ENCODE results near the gene RPL23. TPM values are rescaled to one million over a fixed set of nuclear protein-coding genes. Genes with fewer than 3 reads are reported as not detected.

RPL23 gene
- total RNA-seq, 1 experiment from 2014 or later = 1,110 TPM

GRCh38 chr17:38885044-38885727 lies 31.7 kb upstream of the RPL23 start:
- ATAC-seq (no peak), DNase-seq (no peak)
- ChIA-PET CTCF (no interaction called here), POLR2A (ENCODE audit: unreplicated experiment) (no interaction called here)
- no peak overlapping the region for H3K27ac ChIP-seq (ENCODE audit: low read length)
- H3K4me1 ChIP-seq (ENCODE audit: insufficient read depth, low read length) = peaks cover 14% of the 10 kb centered on the region
- no peaks in the 10 kb centered on the region for H4K20me1 ChIP-seq (ENCODE audit: low read length)
- no peaks in the 10 kb centered on the region for H3F3A ChIP-seq (ENCODE audit: low read length, unreplicated experiment)
- H3K9me3 ChIP-seq (ENCODE audit: low read length) = no peaks in the 10 kb centered on the region
- H2AFZ ChIP-seq (ENCODE audit: low read length) = no peak overlapping the region
- H3K4me2 ChIP-seq (ENCODE audit: low read length) = no peak overlapping the region
- H3K4me3 ChIP-seq (ENCODE audit: low read length) = no peak overlapping the region
- intact Hi-C loops (cut with micrococcal nuclease) = no loop called here
- no peaks in the 10 kb centered on the region for H3K9me2 ChIP-seq (replicated peaks; ENCODE audit: low read length)
- H3K79me2 ChIP-seq (ENCODE audit: low read length) = peaks cover 67% of the 10 kb centered on the region
- BruUV-seq (replicated peaks) = no TSS peak
- H3K27me3 ChIP-seq (ENCODE audit: low read length) = no peaks in the 10 kb centered on the region
- TF ChIP-seq EZH2phosphoT487 (IDR thresholded peaks at IDR 0.05; ENCODE audit: borderline replicate concordance, low read length) (no peak), EZH2 (IDR thresholded peaks at IDR 0.05; ENCODE audit: low read length, unreplicated experiment) (no peak)
- peaks cover 10% of the 10 kb centered on the region; the same call in 1 of the 2 replicates for H3K36me3 ChIP-seq (ENCODE audit: low read depth, low read length)
- no peak overlapping the region for H3K9ac ChIP-seq (ENCODE audit: low read length)

GRCh38 chr17:38883592-38884526 lies 30.3 kb upstream of the RPL23 start:
- CTCF ChIA-PET = no interaction called here
- Histone ChIP-seq H3K4me3 (ENCODE audit: low read length) (no peak overlapping the region), H3F3A (ENCODE audit: low read length, unreplicated experiment) (no peaks in the 10 kb centered on the region), H4K20me1 (ENCODE audit: low read length) (no peaks in the 10 kb centered on the region), H3K4me1 (ENCODE audit: insufficient read depth, low read length) (peaks cover 26% of the 10 kb centered on the region), H3K9ac (ENCODE audit: low read length) (no peak overlapping the region), H2AFZ (ENCODE audit: low read length) (no peak overlapping the region), H3K9me2 (replicated peaks; ENCODE audit: low read length) (no peaks in the 10 kb centered on the region), H3K79me2 (ENCODE audit: low read length) (peaks cover 68% of the 10 kb centered on the region), H3K9me3 (ENCODE audit: low read length) (no peaks in the 10 kb centered on the region), H3K27ac (ENCODE audit: low read length) (no peak overlapping the region), H3K36me3 (ENCODE audit: low read depth, low read length) (peaks cover 10% of the 10 kb centered on the region; the same call in 1 of the 2 replicates), H3K4me2 (ENCODE audit: low read length) (no peak overlapping the region), H3K27me3 (ENCODE audit: low read length) (no peaks in the 10 kb centered on the region)
- no TSS peak for BruUV-seq (replicated peaks)
- intact Hi-C loops (cut with micrococcal nuclease) = no loop called here
- no peak for ATAC-seq
- no peak for DNase-seq
- TF ChIP-seq EZH2phosphoT487 (IDR thresholded peaks at IDR 0.05; ENCODE audit: borderline replicate concordance, low read length) (no peak), EZH2 (IDR thresholded peaks at IDR 0.05; ENCODE audit: low read length, unreplicated experiment) (no peak)
- TF ChIP-seq, protein P1, sequence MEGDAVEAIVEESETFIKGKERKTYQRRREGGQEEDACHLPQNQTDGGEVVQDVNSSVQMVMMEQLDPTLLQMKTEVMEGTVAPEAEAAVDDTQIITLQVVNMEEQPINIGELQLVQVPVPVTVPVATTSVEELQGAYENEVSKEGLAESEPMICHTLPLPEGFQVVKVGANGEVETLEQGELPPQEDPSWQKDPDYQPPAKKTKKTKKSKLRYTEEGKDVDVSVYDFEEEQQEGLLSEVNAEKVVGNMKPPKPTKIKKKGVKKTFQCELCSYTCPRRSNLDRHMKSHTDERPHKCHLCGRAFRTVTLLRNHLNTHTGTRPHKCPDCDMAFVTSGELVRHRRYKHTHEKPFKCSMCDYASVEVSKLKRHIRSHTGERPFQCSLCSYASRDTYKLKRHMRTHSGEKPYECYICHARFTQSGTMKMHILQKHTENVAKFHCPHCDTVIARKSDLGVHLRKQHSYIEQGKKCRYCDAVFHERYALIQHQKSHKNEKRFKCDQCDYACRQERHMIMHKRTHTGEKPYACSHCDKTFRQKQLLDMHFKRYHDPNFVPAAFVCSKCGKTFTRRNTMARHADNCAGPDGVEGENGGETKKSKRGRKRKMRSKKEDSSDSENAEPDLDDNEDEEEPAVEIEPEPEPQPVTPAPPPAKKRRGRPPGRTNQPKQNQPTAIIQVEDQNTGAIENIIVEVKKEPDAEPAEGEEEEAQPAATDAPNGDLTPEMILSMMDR (conservative IDR thresholded peaks at IDR 0.05; ENCODE audit: low read depth, low read length) = no peak
- POLR2A ChIA-PET (ENCODE audit: unreplicated experiment) = no interaction called here

DNA sequence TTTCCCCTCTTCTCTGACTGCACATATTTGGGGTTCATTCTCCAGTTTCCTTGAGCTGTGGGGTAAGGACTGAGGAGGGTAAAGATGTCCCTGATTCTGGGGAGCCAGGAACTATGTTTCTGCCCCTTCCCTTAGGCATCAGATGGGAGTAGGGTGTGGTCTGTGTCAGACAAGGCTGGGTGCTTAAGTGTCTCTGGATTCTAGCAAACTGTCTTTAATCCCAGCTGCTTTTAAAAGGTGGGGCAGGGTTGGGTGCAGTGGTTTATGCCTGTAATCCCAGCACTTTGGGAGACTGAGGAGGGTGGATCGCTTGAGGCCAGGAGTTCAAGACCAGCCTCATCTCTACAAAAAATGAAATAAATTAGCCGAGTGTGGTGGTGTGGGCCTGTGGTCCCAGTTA lies 29.3 kb upstream of the RPL23 start:
- Histone ChIP-seq H2AFZ (ENCODE audit: low read length) (no peak overlapping the region), H3K4me1 (ENCODE audit: insufficient read depth, low read length) (peaks cover 30% of the 10 kb centered on the region), H3F3A (ENCODE audit: low read length, unreplicated experiment) (no peaks in the 10 kb centered on the region), H4K20me1 (ENCODE audit: low read length) (no peaks in the 10 kb centered on the region), H3K79me2 (ENCODE audit: low read length) (peaks cover 68% of the 10 kb centered on the region), H3K36me3 (ENCODE audit: low read depth, low read length) (peaks cover 10% of the 10 kb centered on the region; the same call in 1 of the 2 replicates), H3K27ac (ENCODE audit: low read length) (no peak overlapping the region), H3K9me3 (ENCODE audit: low read length) (no peaks in the 10 kb centered on the region), H3K27me3 (ENCODE audit: low read length) (no peaks in the 10 kb centered on the region), H3K4me2 (ENCODE audit: low read length) (no peak overlapping the region), H3K9ac (ENCODE audit: low read length) (no peak overlapping the region), H3K4me3 (ENCODE audit: low read length) (no peak overlapping the region), H3K9me2 (replicated peaks; ENCODE audit: low read length) (no peaks in the 10 kb centered on the region)
- CTCF ChIA-PET = no interaction called here
- BruUV-seq (replicated peaks) = no TSS peak
- intact Hi-C loops (cut with micrococcal nuclease) = no loop called here
- no peak for TF ChIP-seq EZH2phosphoT487 (IDR thresholded peaks at IDR 0.05; ENCODE audit: borderline replicate concordance, low read length)
- TF ChIP-seq, protein P1 (conservative IDR thresholded peaks at IDR 0.05; ENCODE audit: low read depth, low read length) = no peak
- TF ChIP-seq EZH2 (IDR thresholded peaks at IDR 0.05; ENCODE audit: low read length, unreplicated experiment) = no peak
- POLR2A ChIA-PET (ENCODE audit: unreplicated experiment) = no interaction called here
- DNase-seq = no peak
- no peak for ATAC-seq

Data from PC-3 (cell line).